ENCODE data around the gene ELOVL3.

DNA sequence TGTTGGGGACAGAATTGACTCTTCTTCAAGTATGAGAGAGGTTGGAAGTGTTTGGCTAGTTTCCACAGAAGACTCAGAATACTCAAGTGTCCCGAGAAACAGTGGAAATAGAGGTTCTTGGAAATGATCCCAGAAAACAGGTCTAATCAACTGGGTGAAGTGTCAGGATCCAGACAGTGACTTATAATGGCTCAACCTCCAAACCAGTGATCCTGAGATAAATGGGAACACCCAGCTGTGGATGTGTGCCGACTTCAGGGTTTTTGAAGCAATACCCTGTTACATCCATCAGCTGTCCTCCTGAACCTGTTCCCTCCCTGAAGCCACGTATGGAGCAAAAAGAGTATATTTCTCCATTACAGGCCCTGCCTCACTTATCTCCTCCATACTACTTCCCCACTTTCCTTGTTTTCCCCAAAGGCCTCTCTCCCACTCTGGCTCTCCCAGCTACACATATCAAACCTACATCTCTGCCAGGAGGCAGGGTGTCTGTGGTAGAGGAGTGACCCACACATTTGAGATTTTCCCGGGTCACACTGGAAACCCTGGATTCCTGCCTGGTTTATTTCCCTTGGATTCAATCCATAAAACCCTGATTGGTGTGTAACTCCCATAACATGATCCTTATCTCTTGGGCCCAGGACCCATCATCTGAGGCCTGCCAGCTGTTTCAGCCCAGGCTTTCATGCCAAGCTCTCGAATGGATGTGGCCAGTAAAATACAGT lies 17.6 kb upstream of the ELOVL3 start:
- TF ChIP-seq, protein P1, sequence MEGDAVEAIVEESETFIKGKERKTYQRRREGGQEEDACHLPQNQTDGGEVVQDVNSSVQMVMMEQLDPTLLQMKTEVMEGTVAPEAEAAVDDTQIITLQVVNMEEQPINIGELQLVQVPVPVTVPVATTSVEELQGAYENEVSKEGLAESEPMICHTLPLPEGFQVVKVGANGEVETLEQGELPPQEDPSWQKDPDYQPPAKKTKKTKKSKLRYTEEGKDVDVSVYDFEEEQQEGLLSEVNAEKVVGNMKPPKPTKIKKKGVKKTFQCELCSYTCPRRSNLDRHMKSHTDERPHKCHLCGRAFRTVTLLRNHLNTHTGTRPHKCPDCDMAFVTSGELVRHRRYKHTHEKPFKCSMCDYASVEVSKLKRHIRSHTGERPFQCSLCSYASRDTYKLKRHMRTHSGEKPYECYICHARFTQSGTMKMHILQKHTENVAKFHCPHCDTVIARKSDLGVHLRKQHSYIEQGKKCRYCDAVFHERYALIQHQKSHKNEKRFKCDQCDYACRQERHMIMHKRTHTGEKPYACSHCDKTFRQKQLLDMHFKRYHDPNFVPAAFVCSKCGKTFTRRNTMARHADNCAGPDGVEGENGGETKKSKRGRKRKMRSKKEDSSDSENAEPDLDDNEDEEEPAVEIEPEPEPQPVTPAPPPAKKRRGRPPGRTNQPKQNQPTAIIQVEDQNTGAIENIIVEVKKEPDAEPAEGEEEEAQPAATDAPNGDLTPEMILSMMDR (IDR thresholded peaks at IDR 0.05) = no peak
- no peak for TF ChIP-seq POLR2A (IDR thresholded peaks at IDR 0.05)
- no peak for TF ChIP-seq EP300 (IDR thresholded peaks at IDR 0.05)

All from stomach (tissue), 4 donors.